NCI-H1092 (cell line): Measurements from ENCODE around the gene TAOK3.
"Not testable (repeated sequence)": the region's sequence is repeated elsewhere in the genome, so short reads cannot be mapped to it uniquely, and the experiment has no call there.

ENCODE experiments used
- DNase-seq: peaks from one replicate; lab custom pipeline; 2025; lab: John Stamatoyannopoulos, UW

TAOK3 gene

GRCh38 chr12:118135788-118136558 is 236.7 kb downstream of the TAOK3 start, which contains the start of gene PEBP1:
PEBP1 (plus strand) TSS chr12:118136124; CDS start chr12:118136210, 86 bp downstream.
- peak; percentile 71 for DNase-seq

GRCh38 chr12:118129436-118129835 is 243.3 kb downstream of the TAOK3 start:
- DNase-seq, result not testable (repeated sequence)

DNA sequence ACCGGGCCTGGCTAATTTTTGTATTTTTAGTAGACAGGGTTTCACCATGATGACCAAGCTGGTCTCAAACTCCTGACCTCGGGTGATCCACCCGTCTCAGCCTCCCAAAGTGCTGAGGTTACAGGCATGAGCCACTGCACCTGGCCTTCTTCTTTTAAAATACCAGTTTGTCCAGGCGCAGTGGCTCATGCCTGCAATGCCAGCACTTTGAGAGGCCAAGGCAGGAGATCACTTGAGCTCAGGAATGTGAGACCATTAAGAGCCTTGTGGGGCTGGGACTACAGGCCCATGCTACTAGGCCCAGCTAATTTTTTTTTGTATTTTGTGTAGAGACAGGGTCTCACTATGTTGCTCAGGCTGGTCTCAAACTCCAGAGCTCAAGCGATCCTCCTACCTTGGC is 244.8 kb downstream of the TAOK3 start:
- no peak for DNase-seq

DNA sequence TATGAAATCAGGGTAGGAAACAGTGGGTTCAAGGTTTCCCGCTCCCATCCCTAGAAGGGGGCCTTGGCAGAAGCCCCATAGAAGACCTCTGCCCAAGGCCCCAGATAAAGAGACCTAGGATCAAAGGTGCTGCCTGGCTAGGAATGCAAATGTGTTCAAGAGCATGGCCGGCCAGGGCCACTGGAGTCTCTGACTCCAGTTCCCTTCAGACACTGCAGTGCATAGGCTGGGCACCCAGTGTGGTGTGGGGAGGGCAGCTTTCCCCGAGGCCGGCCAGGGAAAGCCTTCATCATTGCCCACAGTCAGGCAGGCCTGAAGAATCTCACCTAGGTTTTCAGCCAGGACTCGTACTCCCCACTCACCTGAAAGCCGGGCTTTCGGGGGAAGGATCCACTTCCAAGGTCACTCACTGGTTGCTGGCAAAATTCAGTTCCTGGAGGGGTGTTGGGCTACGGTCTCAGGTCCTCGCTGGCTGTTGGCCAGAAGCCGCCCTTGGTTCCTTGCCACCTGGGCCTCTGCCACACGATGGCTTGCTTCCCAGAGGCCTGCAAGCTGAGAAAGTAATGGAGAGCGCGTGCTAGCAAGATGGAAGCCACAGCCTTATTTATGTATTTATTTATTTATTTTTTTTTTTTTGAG is 246.5 kb downstream of the TAOK3 start:
- peak; percentile 51 for DNase-seq

- DNase-seq, result no peak
Measured at GRCh38 chr12:118125743-118126118, 247.0 kb downstream of the TAOK3 start.

- DNase-seq, result no peak
Measured at GRCh38 chr12:118124333-118124874, 248.3 kb downstream of the TAOK3 start.

DNA sequence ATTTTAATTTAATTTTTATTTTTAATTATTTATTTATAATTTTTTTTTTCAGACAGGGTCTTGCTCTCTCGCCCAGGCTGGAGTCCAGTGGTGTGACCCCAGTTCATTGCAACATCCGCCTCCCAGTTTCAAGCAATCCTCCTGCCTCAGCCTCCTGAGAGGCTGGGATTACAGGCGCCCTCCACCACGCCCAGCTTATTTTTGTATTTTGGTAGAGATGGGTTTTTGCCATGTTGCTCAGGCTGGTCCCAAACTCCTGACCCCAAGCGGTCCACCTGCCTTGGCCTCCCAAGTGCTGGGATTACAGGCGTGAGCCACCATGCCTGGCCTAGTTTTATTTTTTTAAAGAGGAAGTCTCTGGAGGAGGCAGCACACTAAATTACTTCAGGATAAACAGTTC is 250.4 kb downstream of the TAOK3 start:
- no peak for DNase-seq

- DNase-seq, result peak; percentile 23
Measured at GRCh38 chr12:118120579-118121363, 251.9 kb downstream of the TAOK3 start.

- no peak for DNase-seq
Measured at GRCh38 chr12:118119449-118119879, 253.2 kb downstream of the TAOK3 start.

GRCh38 chr12:118109088-118109487 is 263.6 kb downstream of the TAOK3 start:
- DNase-seq, result no peak

DNA sequence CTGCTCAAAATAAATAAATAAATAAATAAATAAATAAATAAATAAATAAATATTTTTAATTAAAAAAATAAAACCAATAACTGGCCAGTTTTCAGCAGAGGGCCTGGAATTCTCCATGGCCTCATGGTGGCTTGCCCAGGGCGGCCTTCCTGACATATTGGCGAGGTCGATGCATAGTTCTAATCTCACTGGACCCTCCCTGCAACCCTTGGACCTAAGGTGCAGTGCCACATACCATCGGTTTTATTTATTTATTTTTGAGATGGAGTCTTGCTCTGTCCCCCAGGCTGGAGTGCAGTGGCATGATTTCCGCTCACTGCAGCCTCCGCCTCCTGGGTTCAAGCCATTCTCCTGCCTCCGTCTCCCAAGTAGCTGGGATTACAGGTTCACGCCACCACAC is 265.0 kb downstream of the TAOK3 start:
- no peak for DNase-seq

DNA sequence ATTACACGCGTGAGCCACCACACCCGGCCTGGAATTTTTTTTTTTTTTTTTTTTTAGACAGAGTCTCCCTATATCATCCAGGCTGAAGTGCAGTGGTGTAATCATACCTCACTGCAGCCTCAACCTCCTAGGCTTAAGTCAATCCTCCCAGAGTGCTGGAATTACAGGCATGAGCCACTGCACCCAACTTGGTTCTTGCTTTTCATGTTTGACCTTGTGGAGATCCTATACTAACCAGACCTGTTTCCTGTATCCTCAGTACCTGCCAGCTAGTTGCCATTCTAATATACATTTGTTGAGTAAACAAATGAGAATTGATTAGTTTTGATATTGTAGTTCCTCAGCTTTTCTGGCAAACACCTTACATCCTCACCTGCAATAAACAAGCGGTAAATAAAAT is 265.7 kb downstream of the TAOK3 start:
- no peak for DNase-seq

DNA sequence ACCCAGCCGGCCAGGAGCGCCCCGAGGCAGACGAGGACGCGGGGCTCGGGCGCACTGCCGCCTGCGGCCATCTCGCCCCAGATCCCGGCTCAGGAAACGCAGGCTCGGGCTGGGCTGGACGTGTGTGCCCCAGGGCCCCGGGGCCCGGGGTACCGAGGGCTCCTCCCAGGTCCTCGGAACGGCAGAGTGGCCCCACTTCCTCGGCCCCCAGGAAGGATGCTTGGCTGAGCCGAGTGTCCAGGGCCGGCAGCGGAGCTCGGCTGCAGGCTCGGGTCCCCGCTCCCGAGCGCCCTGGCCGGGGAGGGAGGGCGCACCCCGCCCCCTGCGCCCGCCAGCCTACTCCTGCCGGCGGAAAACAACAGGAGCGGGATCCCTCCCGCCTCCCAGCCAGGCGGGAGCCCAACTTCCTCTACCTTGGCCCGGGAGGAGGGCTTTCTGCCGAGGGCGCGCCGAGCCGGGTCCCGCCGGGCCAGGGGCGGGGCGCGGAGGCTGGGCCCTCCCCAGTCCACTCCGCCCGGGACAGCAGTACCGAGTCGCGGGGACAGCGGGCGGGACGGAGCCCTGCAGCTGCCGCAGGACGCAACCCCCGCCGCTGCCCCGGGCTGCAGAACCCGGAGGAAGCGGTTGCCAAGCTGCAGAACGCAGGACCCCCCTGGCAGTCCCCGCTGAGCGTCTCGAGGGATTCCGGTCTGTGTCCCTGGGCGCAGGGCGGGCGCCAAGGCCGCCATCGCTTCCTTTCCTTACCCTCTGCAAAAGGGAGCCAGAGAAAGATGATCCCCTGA is 268.9 kb downstream of the TAOK3 start, which contains the start of gene VSIG10:
TSS of gene VSIG10 (minus strand) at position 411 of the 782 bp plus-strand sequence. CDS start at position 71, 340 bp downstream.
- no peak for DNase-seq

- no peak for DNase-seq
Measured at GRCh38 chr12:118103201-118103600, 269.5 kb downstream of the TAOK3 start.

DNA sequence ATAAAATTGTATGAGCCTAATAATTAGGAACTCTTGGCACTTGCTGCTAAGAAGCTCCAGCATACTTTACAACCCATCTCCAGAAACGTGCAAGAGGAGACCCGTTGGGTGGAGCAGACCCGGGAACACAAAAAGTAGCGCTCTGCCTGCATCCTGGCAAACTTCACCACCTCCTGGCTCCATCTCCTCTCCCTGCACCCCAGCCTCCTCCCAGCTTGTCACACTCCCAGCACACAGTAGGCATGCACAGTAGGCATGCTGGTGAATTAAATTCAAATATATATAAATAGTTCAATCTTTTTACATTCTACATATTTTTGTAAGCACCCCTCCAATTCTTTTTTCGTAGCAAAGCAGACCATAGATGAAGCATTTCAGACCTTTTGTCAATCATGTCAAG is 270.1 kb downstream of the TAOK3 start:
- DNase-seq, result no peak

DNA sequence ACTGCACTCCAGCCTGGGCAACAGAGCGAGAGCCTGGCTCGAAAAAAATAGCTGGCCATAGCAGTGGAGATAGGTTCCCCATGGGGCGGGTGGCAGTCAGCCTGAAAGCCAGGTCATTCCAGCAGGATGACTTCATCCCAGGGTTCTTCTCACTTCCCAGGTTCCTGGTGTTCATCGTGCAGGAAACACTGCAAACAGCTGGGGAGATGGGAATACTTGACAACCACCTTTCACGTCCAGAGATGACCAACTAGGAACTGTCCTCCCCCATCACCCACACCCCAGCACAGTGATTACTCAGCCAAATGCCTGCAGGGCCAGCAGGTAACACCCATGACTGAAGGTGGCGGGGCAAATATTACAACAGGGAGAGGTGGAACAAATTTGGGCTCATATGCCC is 270.6 kb downstream of the TAOK3 start:
- DNase-seq, result no peak

- no peak for DNase-seq
Measured at GRCh38 chr12:118101051-118101450, 271.7 kb downstream of the TAOK3 start.
